ENCODE data around the gene GPAT2.
"Not testable (repeated sequence)": the region's sequence is repeated elsewhere in the genome, so short reads cannot be mapped to it uniquely, and the experiment has no call there.

Gene GPAT2

GRCh38 chr2:95991351-95992094, 43.2 kb downstream of the GPAT2 start, which contains the start of gene ANKRD36C:
ANKRD36C (minus strand) TSS chr2:95991824; CDS start chr2:95991708, 116 bp downstream.
- peak; percentile 20 for DNase-seq (ENCODE audit: low read depth, low spot score)
- H3K4me3 ChIP-seq (ENCODE audit: low read length): peak within 1 kb of the TSS; percentile 82

GRCh38 chr2:95990884-95991283, 43.8 kb downstream of the GPAT2 start:
- H3K4me3 ChIP-seq (ENCODE audit: low read length): peak overlapping the region; percentile 40
- DNase-seq (ENCODE audit: low read depth, low spot score): not testable (repeated sequence)
